Keratinocyte (primary cell): Measurements from ENCODE around the gene PLD5. TPM values are rescaled to one million over a fixed set of nuclear protein-coding genes. Genes with fewer than 3 reads are reported as not detected.

Experiments used
- DNase-seq: peaks from one replicate; pipeline ENCODE4 v3.0.0-alpha.2; 2011; ENCODE audit warnings: low read depth, missing footprints, low spot score
- FAIRE-seq: peaks from 2 replicates; lab custom pipeline; 2011; peaks lifted over from hg19 to GRCh38; lab: Jason Lieb, UNC
- H2AFZ ChIP-seq: 2 replicates; pipeline ENCODE4 v1.6.0; 2012; ENCODE audit warnings: low read length, control low read depth, inconsistent platforms; ENCODE audit not compliant: control insufficient read depth
- H3K27ac ChIP-seq: 2 replicates; pipeline ENCODE4 v1.5.1; 2011; ENCODE audit warnings: low read length; ENCODE audit not compliant: control insufficient read depth, insufficient read depth
- H3K27me3 ChIP-seq: 3 replicates; pipeline ENCODE4 v1.6.0; 2011; ENCODE audit warnings: low read length; ENCODE audit not compliant: control insufficient read depth, insufficient read depth; ENCODE audit errors: extremely low read depth
- H3K36me3 ChIP-seq, 2 experiments: 2 replicates in 1 of 2; 3 replicates in 1 of 2; pipeline ENCODE4 v1.5.1; 2011; ENCODE audit warnings: low read length in 2 of 2, mild to moderate bottlenecking in 1 of 2; ENCODE audit not compliant: control insufficient read depth in 2 of 2, insufficient read depth in 2 of 2; ENCODE audit errors: extremely low read depth in 1 of 2
- H3K4me1 ChIP-seq: 3 replicates; pipeline ENCODE4 v1.5.1; 2011; ENCODE audit warnings: low read length; ENCODE audit not compliant: control insufficient read depth, insufficient read depth; ENCODE audit errors: extremely low read depth
- H3K4me2 ChIP-seq: 3 replicates; pipeline ENCODE4 v1.6.0; 2011; ENCODE audit warnings: low read depth, low read length; ENCODE audit not compliant: control insufficient read depth, insufficient read depth; ENCODE audit errors: extremely low read depth
- H3K4me3 ChIP-seq, 3 experiments: fragments of 200-600 bp in 1 of 3; sonication (generic) in 1 of 3; 2 replicates in 2 of 3; 3 replicates in 1 of 3; pipeline ENCODE4 v1.5.1; 2011 to 2016; ENCODE audit warnings: low read length in 3 of 3, mild to moderate bottlenecking in 3 of 3, control low read depth in 2 of 3, inconsistent platforms in 1 of 3, low read depth in 1 of 3, mixed read lengths in 1 of 3, mixed run types in 1 of 3, moderate library complexity in 1 of 3; ENCODE audit not compliant: control insufficient read depth in 2 of 3, insufficient read depth in 2 of 3; ENCODE audit errors: extremely low read depth in 1 of 3
- H3K79me2 ChIP-seq: 2 replicates; pipeline ENCODE4 v1.6.0; 2012; ENCODE audit warnings: low read length; ENCODE audit not compliant: control insufficient read depth, insufficient read depth
- H3K9ac ChIP-seq: 3 replicates; pipeline ENCODE4 v1.6.0; 2011; ENCODE audit warnings: low read length; ENCODE audit not compliant: control insufficient read depth, insufficient read depth; ENCODE audit errors: extremely low read depth
- H3K9me1 ChIP-seq: 3 replicates; pipeline ENCODE4 v1.6.0; 2011; ENCODE audit warnings: low read length; ENCODE audit not compliant: control insufficient read depth, insufficient read depth; ENCODE audit errors: extremely low read depth
- H3K9me3 ChIP-seq: 2 replicates; pipeline ENCODE4 v1.5.1; 2012; ENCODE audit warnings: low read depth, low read length; ENCODE audit not compliant: control insufficient read depth
- H4K20me1 ChIP-seq: 3 replicates; pipeline ENCODE4 v1.6.0; 2011; ENCODE audit warnings: low read length; ENCODE audit not compliant: control insufficient read depth, insufficient read depth; ENCODE audit errors: extremely low read depth
- CTCF ChIP-seq, 3 experiments: IDR thresholded peaks in 1 of 3; conservative IDR thresholded peaks in 1 of 3; optimal IDR thresholded peaks in 1 of 3; 2 replicates in 2 of 3; 3 replicates in 1 of 3; pipeline versions ENCODE3 to v1.5.1; 2011; ENCODE audit warnings: low read length in 3 of 3, mild to moderate bottlenecking in 3 of 3, moderate library complexity in 2 of 3, control low read depth in 1 of 3, inconsistent platforms in 1 of 3; ENCODE audit not compliant: insufficient read depth in 2 of 3; ENCODE audit errors: extremely low read depth in 1 of 3
- EZH2 ChIP-seq: IDR thresholded peaks from one replicate; pipeline ENCODE4 v1.6.1; 2012; ENCODE audit warnings: inconsistent platforms, mild to moderate bottlenecking, low read length, moderate library complexity
- dilution Hi-C: fragments of 300-500 bp; cut with MboI; formaldehyde crosslinking; loops from one replicate; pipeline ENCODE4 v1.7.0; 2020; ENCODE audit warnings: low sequenced_read_pairs; ENCODE audit not compliant: extremely low pct_ligation_motif_present
- polyA plus RNA-seq, 5 experiments: library from polyadenylated mRNA; depleted of rRNA in 3 of 5; stranded (reverse) in 3 of 5; stranded (forward) in 1 of 5; unstranded in 1 of 5; fragments of >200 nt; gene quantifications; 1 replicate in 1 of 5; 2 replicates in 3 of 5; 3 replicates in 1 of 5; pipeline versions ENCODE4 v1.2.1 to v1.2.3, GENCODE V29; 2011 to 2012; ENCODE audit warnings: missing spikeins in 2 of 5, low read depth in 1 of 5, low replicate concordance in 1 of 5

Gene PLD5
- polyA plus RNA-seq, 1 donor (not counting 4 experiments of a cell fraction or from before 2014, with no cell fraction given), result 7.2 TPM

DNA sequence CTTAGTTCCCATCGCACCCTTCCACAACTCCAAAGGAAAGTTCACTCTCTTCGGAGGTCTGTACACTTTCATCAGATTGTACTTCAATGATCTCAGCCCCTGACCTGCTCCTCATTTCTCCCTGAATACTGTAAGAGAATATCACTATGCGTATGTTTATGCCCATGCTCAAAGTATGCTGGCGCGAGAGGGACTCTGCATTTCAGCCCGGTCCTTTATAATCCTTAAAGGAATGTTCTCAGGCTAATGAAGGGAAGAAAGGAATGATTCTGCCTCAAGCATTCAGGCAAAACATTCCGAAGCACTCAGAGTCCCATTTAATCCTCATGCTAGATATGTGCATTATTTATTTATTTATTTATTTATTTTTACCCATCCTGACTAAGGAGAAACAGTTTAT, 76.8 kb downstream of the PLD5 start:
- Histone ChIP-seq H3K27ac (no peak overlapping the region), H3K9ac (no peak overlapping the region), H3K9me1 (no peaks in the 10 kb centered on the region), H3K9me3 (no peaks in the 10 kb centered on the region), H3K27me3 (no peaks in the 10 kb centered on the region), H3K36me3 (peaks cover 3 to 8% of the 10 kb centered on the region in 2 experiments), H2AFZ (no peak overlapping the region), H3K4me2 (no peak overlapping the region), H4K20me1 (no peaks in the 10 kb centered on the region), H3K4me3 (no peak overlapping the region), H3K4me1 (no peaks in the 10 kb centered on the region), H3K79me2 (peaks cover 2% of the 10 kb centered on the region)
- DNase-seq (no peak), FAIRE-seq (no peak)
- TF ChIP-seq EZH2 (no peak), CTCF (optimal IDR thresholded peaks at IDR 0.05 in 1 of 3, IDR thresholded peaks at IDR 0.05 in 1 of 3, conservative IDR thresholded peaks at IDR 0.05 in 1 of 3; ENCODE audit: extremely low read depth in 1 of 3, insufficient read depth in 2 of 3, low read length in 3 of 3) (no peak)
- dilution Hi-C loops, result no loop called here

- Histone ChIP-seq H3K9me3 (no peaks in the 10 kb centered on the region), H3K9ac (no peak overlapping the region), H3K79me2 (peaks cover 2% of the 10 kb centered on the region), H3K4me1 (no peaks in the 10 kb centered on the region), H3K9me1 (no peaks in the 10 kb centered on the region), H3K27ac (no peak overlapping the region), H3K36me3 (peaks cover 0 to 8% of the 10 kb centered on the region in 2 experiments), H3K4me2 (no peak overlapping the region), H3K27me3 (no peaks in the 10 kb centered on the region), H4K20me1 (no peaks in the 10 kb centered on the region), H3K4me3 (no peak overlapping the region), H2AFZ (no peak overlapping the region)
- dilution Hi-C loops, result no loop called here
- FAIRE-seq (no peak), DNase-seq (no peak)
- TF ChIP-seq EZH2 (no peak), CTCF (optimal IDR thresholded peaks at IDR 0.05 in 1 of 3, IDR thresholded peaks at IDR 0.05 in 1 of 3, conservative IDR thresholded peaks at IDR 0.05 in 1 of 3; ENCODE audit: extremely low read depth in 1 of 3, insufficient read depth in 2 of 3, low read length in 3 of 3) (no peak)
These were observed 83.7 kb downstream of the PLD5 start for GRCh38 chr1:242440757-242441156.
